Measurements from ENCODE around the gene GABBR2.

Gene GABBR2

DNA sequence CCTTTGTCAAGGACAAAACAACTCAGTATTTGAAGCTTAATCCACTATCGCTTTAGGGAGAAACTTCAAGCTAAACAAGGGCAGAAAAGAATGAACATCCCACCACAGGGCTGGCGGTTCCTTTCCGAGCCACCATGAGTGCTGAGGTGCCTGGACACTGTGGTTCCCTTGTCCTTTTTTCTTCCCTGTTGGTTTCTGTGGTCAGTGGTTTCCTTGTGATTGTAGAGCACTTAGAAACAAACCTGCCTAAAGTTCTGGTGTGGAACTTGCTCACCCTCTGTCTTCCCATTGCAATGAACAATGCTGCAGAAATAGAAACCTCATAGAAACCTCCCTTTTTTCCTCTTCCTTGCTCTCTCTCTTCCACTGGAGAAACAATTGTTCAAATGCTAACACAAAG, 373.9 kb downstream of the GABBR2 start:
- Histone ChIP-seq H3K27me3 (ENCODE audit: control insufficient read depth, insufficient read depth, low read length) (no peaks in the 10 kb centered on the region), H3K36me3 (ENCODE audit: control insufficient read depth, insufficient read depth, low read length) (no peaks in the 10 kb centered on the region), H3K4me3 (ENCODE audit: low read depth, low read length) (no peak overlapping the region), H3K4me1 (ENCODE audit: control insufficient read depth, insufficient read depth, low read length) (no peaks in the 10 kb centered on the region), H3K27ac (ENCODE audit: low read depth, low read length) (no peak overlapping the region), H3K9me3 (ENCODE audit: control insufficient read depth, insufficient read depth, low read length) (no peaks in the 10 kb centered on the region), H3K9ac (ENCODE audit: low read depth, low read length) (no peak overlapping the region)

DNA sequence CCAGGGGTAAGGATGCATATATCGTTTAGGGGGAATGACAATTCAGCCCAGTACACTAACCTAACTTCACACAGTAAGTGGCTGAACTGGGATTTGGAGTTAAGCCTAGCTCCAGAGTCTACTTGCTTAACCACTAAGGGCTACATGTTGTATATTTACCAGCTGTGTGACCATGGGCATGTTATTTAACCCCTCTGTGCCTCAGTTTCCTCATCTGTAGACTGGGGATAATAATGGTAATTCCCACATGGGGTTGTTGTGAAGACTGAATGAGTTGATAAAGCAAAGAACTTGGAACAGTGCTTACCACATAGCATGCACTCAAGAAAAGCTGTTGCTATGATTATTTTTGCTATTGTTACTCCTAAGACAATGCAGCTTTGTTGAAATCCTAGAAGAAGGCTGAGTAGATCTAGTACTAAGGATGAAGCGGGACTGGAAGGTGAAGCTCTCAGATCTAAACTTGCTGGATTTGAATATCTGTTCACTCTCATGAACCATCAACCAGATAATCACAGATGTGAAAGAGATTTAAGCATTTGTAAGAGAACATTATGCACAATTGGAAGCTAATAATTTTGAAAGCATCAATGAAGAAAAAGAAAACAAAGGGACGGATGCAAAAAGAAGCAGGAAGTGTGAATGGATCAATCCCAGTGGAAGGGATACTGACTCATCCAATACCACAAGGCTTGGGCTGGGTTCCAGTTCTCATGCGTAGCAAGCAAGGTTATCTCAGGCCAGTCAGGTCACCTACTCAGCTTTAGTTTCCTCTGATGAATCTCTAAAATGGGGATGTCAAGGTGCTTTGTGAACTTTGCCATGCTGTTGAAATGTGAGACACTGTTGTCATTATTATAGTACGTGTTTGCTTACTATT, 374.8 kb downstream of the GABBR2 start:
- Histone ChIP-seq H3K27ac (ENCODE audit: low read depth, low read length) (no peak overlapping the region), H3K9me3 (ENCODE audit: control insufficient read depth, insufficient read depth, low read length) (no peaks in the 10 kb centered on the region), H3K4me1 (ENCODE audit: control insufficient read depth, insufficient read depth, low read length) (no peaks in the 10 kb centered on the region), H3K9ac (ENCODE audit: low read depth, low read length) (no peak overlapping the region), H3K27me3 (ENCODE audit: control insufficient read depth, insufficient read depth, low read length) (no peaks in the 10 kb centered on the region), H3K4me3 (ENCODE audit: low read depth, low read length) (no peak overlapping the region), H3K36me3 (ENCODE audit: control insufficient read depth, insufficient read depth, low read length) (no peaks in the 10 kb centered on the region)

DNA sequence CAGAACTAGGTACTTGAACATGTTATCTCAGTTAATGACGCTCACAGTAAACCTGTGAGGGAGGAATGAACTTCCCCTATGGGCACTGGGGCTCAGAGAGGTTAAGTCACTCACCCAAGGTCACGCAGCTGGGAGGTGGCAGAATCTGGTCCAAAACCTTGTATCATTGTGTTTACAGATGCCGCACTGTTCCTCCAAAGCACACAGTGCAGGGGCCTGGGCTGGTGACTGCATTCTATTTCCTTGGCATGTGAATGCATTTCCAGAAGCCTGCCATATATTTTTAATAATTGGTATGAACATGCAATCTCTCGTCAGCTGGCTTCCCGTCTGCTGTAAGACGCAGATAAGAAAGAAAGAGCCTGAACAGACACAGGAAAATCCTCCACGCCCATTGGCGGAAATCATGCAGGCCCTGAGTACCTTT, 376.3 kb downstream of the GABBR2 start:
- no peak overlapping the region for H3K27ac ChIP-seq (ENCODE audit: low read depth, low read length)
- H3K9me3 ChIP-seq (ENCODE audit: control insufficient read depth, insufficient read depth, low read length) = no peaks in the 10 kb centered on the region
- no peaks in the 10 kb centered on the region for H3K27me3 ChIP-seq (ENCODE audit: control insufficient read depth, insufficient read depth, low read length)
- H3K4me1 ChIP-seq (ENCODE audit: control insufficient read depth, insufficient read depth, low read length) = no peaks in the 10 kb centered on the region
- H3K36me3 ChIP-seq (ENCODE audit: control insufficient read depth, insufficient read depth, low read length) = no peaks in the 10 kb centered on the region
- H3K9ac ChIP-seq (ENCODE audit: low read depth, low read length) = no peak overlapping the region
- H3K4me3 ChIP-seq (ENCODE audit: low read depth, low read length) = no peak overlapping the region

DNA sequence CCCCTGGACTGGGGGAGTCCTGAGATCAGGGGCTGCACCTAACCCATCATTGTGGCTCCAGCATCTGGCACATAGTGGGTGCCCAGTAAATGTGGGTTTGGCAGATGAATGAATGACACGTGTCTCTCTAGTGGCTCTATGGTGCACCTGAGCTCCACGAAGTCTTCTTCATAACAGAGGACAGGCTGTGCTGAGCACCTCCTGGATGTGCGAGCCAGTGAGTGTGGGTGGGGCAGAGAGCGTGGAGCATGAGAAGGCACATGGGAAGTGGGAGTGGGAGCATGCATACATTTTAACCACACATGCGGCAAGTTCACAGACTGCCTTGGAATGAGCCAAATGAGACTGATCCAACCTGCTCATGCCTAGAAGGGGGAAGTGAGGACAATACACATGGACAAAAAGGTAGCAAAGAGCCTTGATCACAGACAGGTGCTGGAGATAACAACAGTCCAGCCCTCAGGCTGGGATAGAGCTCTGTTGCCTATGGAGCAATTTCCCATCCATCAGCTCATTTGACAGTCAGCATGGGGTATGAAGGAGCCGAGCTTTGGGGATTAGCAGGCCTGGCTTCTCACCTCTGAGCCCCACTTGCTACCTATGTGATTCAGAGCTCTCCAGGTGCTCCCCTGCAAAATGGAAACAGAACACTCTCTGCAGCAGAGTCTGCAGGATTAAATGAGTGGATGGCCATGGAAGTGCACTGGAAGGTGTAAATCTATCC, 377.0 kb downstream of the GABBR2 start:
- no peak overlapping the region for H3K27ac ChIP-seq (ENCODE audit: low read depth, low read length)
- no peak overlapping the region for H3K4me3 ChIP-seq (ENCODE audit: low read depth, low read length)
- no peaks in the 10 kb centered on the region for H3K4me1 ChIP-seq (ENCODE audit: control insufficient read depth, insufficient read depth, low read length)
- no peaks in the 10 kb centered on the region for H3K9me3 ChIP-seq (ENCODE audit: control insufficient read depth, insufficient read depth, low read length)
- H3K27me3 ChIP-seq (ENCODE audit: control insufficient read depth, insufficient read depth, low read length) = no peaks in the 10 kb centered on the region
- no peaks in the 10 kb centered on the region for H3K36me3 ChIP-seq (ENCODE audit: control insufficient read depth, insufficient read depth, low read length)
- H3K9ac ChIP-seq (ENCODE audit: low read depth, low read length) = no peak overlapping the region

DNA sequence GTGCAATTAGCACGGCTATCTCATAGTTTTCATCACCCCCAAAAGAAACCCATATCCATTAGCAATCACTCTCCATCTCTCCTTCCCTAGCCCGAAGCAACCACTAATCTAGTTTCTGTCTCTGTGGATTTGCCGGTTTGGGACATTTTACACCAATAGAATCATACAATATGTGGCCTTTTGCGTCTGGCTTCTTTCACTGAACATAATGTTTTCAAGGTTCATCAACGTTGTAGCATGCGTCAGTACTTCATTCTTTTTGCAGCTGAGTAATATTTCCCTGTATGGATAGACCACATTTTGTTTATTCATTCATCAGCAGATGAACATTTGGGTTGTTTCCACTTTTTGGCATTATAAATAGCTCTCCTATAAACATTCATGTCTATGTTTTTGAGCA, 377.9 kb downstream of the GABBR2 start:
- Histone ChIP-seq H3K4me3 (ENCODE audit: low read depth, low read length) (no peak overlapping the region), H3K9me3 (ENCODE audit: control insufficient read depth, insufficient read depth, low read length) (no peaks in the 10 kb centered on the region), H3K27me3 (ENCODE audit: control insufficient read depth, insufficient read depth, low read length) (no peaks in the 10 kb centered on the region), H3K27ac (ENCODE audit: low read depth, low read length) (no peak overlapping the region), H3K9ac (ENCODE audit: low read depth, low read length) (no peak overlapping the region), H3K4me1 (ENCODE audit: control insufficient read depth, insufficient read depth, low read length) (no peaks in the 10 kb centered on the region), H3K36me3 (ENCODE audit: control insufficient read depth, insufficient read depth, low read length) (no peaks in the 10 kb centered on the region)

DNA sequence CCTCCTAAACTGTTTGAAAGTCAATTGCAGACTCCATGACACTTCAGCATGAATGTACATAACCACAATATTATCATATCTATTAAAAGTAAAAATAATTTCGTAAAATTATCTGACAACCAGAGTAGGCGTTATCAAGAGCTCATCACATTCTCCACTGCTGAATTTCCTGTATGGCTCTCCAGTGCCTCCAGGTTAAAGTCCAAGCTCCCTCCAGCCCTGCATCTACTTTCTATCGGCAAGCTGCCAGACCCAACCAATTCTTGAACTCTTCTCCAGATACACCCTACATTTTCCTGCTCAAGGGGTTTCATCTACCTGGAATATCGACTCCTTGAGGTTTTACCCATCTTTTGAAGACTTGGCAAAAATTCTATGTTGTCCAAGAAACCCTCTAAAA, 378.8 kb downstream of the GABBR2 start:
- Histone ChIP-seq H3K27me3 (ENCODE audit: control insufficient read depth, insufficient read depth, low read length) (no peaks in the 10 kb centered on the region), H3K36me3 (ENCODE audit: control insufficient read depth, insufficient read depth, low read length) (no peaks in the 10 kb centered on the region), H3K9me3 (ENCODE audit: control insufficient read depth, insufficient read depth, low read length) (no peaks in the 10 kb centered on the region), H3K4me3 (ENCODE audit: low read depth, low read length) (no peak overlapping the region), H3K4me1 (ENCODE audit: control insufficient read depth, insufficient read depth, low read length) (no peaks in the 10 kb centered on the region), H3K9ac (ENCODE audit: low read depth, low read length) (no peak overlapping the region), H3K27ac (ENCODE audit: low read depth, low read length) (no peak overlapping the region)

DNA sequence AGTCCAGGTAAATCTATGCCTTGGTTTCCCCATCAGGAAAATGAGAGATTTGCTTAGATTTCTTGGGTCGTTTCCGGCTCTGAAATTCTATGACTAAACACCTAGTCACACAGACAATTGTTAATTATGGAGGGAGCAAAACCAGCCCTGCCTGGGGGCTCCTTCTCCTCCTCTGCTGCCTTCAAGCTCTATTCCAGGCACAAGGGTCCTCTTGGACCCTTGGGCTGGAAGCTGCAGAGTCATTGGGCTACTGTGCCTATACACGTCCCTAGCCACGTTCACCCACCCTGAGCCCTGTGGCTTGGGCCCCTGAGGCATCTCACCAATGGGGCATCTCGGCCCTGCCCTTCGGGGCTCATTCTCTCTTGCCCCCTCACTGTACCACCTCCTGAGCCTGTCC, 379.5 kb downstream of the GABBR2 start:
- Histone ChIP-seq H3K27ac (ENCODE audit: low read depth, low read length) (no peak overlapping the region), H3K9ac (ENCODE audit: low read depth, low read length) (no peak overlapping the region), H3K36me3 (ENCODE audit: control insufficient read depth, insufficient read depth, low read length) (no peaks in the 10 kb centered on the region), H3K9me3 (ENCODE audit: control insufficient read depth, insufficient read depth, low read length) (no peaks in the 10 kb centered on the region), H3K27me3 (ENCODE audit: control insufficient read depth, insufficient read depth, low read length) (no peaks in the 10 kb centered on the region), H3K4me3 (ENCODE audit: low read depth, low read length) (no peak overlapping the region), H3K4me1 (ENCODE audit: control insufficient read depth, insufficient read depth, low read length) (no peaks in the 10 kb centered on the region)

DNA sequence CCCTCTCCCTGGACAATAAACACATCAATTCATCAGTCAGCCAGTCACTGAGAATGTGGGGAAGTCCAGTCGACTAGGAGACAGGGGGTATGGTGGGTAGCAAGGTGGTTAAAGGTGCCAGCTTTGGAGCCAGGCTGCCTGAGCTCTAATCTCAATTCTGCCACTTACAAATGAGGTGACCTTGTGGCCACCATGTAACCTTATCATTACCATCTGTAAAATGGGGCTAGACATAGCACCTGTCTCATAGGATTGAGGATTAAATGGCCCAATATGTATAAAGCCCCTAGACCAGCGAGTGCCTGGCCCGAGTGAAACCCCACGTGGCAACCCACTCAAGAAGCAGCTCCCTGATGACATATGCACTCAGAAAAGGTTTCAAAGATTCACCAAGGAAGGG, 380.0 kb downstream of the GABBR2 start:
- Histone ChIP-seq H3K27me3 (ENCODE audit: control insufficient read depth, insufficient read depth, low read length) (no peaks in the 10 kb centered on the region), H3K27ac (ENCODE audit: low read depth, low read length) (no peak overlapping the region), H3K4me1 (ENCODE audit: control insufficient read depth, insufficient read depth, low read length) (no peaks in the 10 kb centered on the region), H3K36me3 (ENCODE audit: control insufficient read depth, insufficient read depth, low read length) (no peaks in the 10 kb centered on the region), H3K9me3 (ENCODE audit: control insufficient read depth, insufficient read depth, low read length) (no peaks in the 10 kb centered on the region), H3K4me3 (ENCODE audit: low read depth, low read length) (no peak overlapping the region), H3K9ac (ENCODE audit: low read depth, low read length) (no peak overlapping the region)

DNA sequence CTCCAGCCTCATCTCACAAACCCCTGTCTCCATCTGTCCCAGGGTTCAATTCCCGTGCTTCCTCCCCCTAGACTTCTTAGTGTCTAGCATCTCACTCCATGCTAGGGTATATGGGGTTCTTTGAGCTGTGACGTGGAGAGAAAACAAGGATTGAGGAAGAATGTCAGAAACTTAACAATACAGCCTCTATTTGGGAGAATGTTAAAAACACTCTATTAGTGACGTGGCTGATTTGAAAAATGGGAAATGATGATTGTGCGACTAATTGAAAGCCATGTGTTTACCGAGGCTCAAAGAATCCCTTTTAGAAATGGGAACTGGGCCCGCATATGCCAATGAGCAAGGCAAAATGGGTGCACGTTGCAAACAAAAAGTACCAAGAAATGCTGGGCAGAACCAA, 380.6 kb downstream of the GABBR2 start:
- H3K9ac ChIP-seq (ENCODE audit: low read depth, low read length) = no peak overlapping the region
- H3K36me3 ChIP-seq (ENCODE audit: control insufficient read depth, insufficient read depth, low read length) = no peaks in the 10 kb centered on the region
- H3K27ac ChIP-seq (ENCODE audit: low read depth, low read length) = no peak overlapping the region
- no peaks in the 10 kb centered on the region for H3K9me3 ChIP-seq (ENCODE audit: control insufficient read depth, insufficient read depth, low read length)
- H3K4me1 ChIP-seq (ENCODE audit: control insufficient read depth, insufficient read depth, low read length) = no peaks in the 10 kb centered on the region
- H3K4me3 ChIP-seq (ENCODE audit: low read depth, low read length) = no peak overlapping the region
- no peaks in the 10 kb centered on the region for H3K27me3 ChIP-seq (ENCODE audit: control insufficient read depth, insufficient read depth, low read length)

DNA sequence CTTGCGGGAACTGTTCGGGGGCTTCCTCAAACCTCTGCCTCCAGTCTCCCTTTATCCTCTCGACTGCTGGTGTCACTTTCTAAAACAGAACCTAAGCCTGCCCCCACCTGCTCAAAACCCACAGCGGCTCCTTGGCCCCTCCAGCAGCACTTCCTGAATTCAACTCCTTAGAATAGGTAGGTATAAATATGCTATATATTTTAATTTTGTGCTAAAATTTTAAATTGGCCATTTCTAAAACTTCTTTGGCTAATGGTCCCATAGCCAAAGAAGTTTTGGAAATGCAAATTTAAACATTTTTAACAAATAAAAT, 381.5 kb downstream of the GABBR2 start:
- Histone ChIP-seq H3K9ac (ENCODE audit: low read depth, low read length) (no peak overlapping the region), H3K36me3 (ENCODE audit: control insufficient read depth, insufficient read depth, low read length) (no peaks in the 10 kb centered on the region), H3K27me3 (ENCODE audit: control insufficient read depth, insufficient read depth, low read length) (no peaks in the 10 kb centered on the region), H3K9me3 (ENCODE audit: control insufficient read depth, insufficient read depth, low read length) (no peaks in the 10 kb centered on the region), H3K27ac (ENCODE audit: low read depth, low read length) (no peak overlapping the region), H3K4me3 (ENCODE audit: low read depth, low read length) (no peak overlapping the region), H3K4me1 (ENCODE audit: control insufficient read depth, insufficient read depth, low read length) (no peaks in the 10 kb centered on the region)

DNA sequence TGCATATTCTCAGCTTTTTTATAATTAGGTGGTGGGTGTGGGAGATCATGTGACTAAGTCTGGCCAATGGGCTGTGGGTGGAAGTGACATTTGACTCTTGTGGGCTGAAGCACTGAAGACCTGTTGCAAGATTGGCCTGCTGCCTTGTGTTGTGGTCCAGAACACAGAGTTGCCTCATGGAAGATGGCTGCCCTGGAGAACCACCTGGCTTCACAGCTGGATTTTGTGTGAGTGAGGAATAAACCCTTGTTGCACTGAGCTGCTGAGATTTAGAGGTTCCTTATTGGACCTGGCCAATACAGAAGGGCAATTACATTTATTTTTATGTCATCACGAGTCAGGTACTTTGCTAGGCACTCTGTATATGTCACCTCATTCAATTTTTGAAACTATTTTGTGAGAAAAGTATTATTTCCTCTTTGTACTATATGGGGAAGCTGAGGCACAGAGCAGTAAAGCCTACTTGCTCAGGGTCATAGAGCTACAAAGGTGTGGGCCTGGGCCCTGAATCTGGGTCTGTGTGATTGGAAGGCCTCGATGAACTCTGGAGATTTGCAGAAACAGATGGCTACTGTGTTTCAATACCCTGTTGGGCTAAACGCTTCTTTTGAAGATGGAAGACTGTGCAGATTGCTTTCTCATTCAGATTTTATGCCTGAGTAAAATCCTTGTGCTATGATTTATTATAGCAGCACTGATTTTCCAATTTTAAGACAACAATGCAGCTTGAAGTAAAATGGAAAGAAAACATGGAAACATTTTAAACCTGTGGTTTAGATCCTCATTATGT, 382.1 kb downstream of the GABBR2 start:
- Histone ChIP-seq H3K9me3 (ENCODE audit: control insufficient read depth, insufficient read depth, low read length) (no peaks in the 10 kb centered on the region), H3K4me3 (ENCODE audit: low read depth, low read length) (no peak overlapping the region), H3K27ac (ENCODE audit: low read depth, low read length) (no peak overlapping the region), H3K36me3 (ENCODE audit: control insufficient read depth, insufficient read depth, low read length) (no peaks in the 10 kb centered on the region), H3K9ac (ENCODE audit: low read depth, low read length) (no peak overlapping the region), H3K4me1 (ENCODE audit: control insufficient read depth, insufficient read depth, low read length) (no peaks in the 10 kb centered on the region), H3K27me3 (ENCODE audit: control insufficient read depth, insufficient read depth, low read length) (no peaks in the 10 kb centered on the region)

All from HUES48 (cell line).